ENCODE measurements around the gene ALAS1.

- TF ChIP-seq CTCF (conservative IDR thresholded peaks at IDR 0.05) (no peak), EZH2 (IDR thresholded peaks at IDR 0.05; ENCODE audit: low read depth) (no peak)
These were observed 15.3 kb upstream of the ALAS1 start for GRCh38 chr3:52182691-52183090.

Measured in PC-9 (cell line).